GM21390 (cell line): ENCODE results near the gene RASAL2.
"Not testable (repeated sequence)": the region's sequence is repeated elsewhere in the genome, so short reads cannot be mapped to it uniquely, and the experiment has no call there.

Experiments
- ATAC-seq: cut with Tn5 transposase; IDR thresholded peaks from one replicate; pipeline ENCODE4 v1.9.1; 2021; ENCODE audit not compliant: unreplicated experiment

RASAL2 gene

GRCh38 chr1:178220094-178220493 lies 126.2 kb downstream of the RASAL2 start:
- no peak for ATAC-seq

- no peak for ATAC-seq
These were observed 129.4 kb downstream of the RASAL2 start for GRCh38 chr1:178223289-178223688.

- ATAC-seq, result no peak
These were observed 130.5 kb downstream of the RASAL2 start for GRCh38 chr1:178224358-178224757.

- ATAC-seq, result no peak
These were observed 137.0 kb downstream of the RASAL2 start for GRCh38 chr1:178230881-178231409.

GRCh38 chr1:178232108-178232507 lies 138.2 kb downstream of the RASAL2 start:
- no peak for ATAC-seq

- no peak for ATAC-seq
These were observed 139.0 kb downstream of the RASAL2 start for GRCh38 chr1:178232949-178233348.

GRCh38 chr1:178237121-178237520 lies 143.2 kb downstream of the RASAL2 start:
- no peak for ATAC-seq

- ATAC-seq, result no peak
These were observed 145.0 kb downstream of the RASAL2 start for GRCh38 chr1:178238722-178239510.

GRCh38 chr1:178241057-178241456 lies 147.2 kb downstream of the RASAL2 start:
- ATAC-seq, result no peak

GRCh38 chr1:178241837-178242236 lies 147.9 kb downstream of the RASAL2 start:
- no peak for ATAC-seq

GRCh38 chr1:178243119-178243518 lies 149.2 kb downstream of the RASAL2 start:
- no peak for ATAC-seq

- no peak for ATAC-seq
These were observed 150.0 kb downstream of the RASAL2 start for GRCh38 chr1:178243890-178244289.

- ATAC-seq, result not testable (repeated sequence)
These were observed 154.4 kb downstream of the RASAL2 start for GRCh38 chr1:178248284-178248683.

GRCh38 chr1:178253581-178253980 lies 159.7 kb downstream of the RASAL2 start:
- not testable (repeated sequence) for ATAC-seq

- ATAC-seq, result no peak
These were observed 160.5 kb downstream of the RASAL2 start for GRCh38 chr1:178254433-178254832.

GRCh38 chr1:178258536-178258935 lies 164.6 kb downstream of the RASAL2 start:
- no peak for ATAC-seq

GRCh38 chr1:178262120-178262500 lies 168.2 kb downstream of the RASAL2 start:
- no peak for ATAC-seq

- no peak for ATAC-seq
These were observed 169.4 kb downstream of the RASAL2 start for GRCh38 chr1:178263341-178263740.

GRCh38 chr1:178266113-178266512 lies 172.2 kb downstream of the RASAL2 start:
- no peak for ATAC-seq

GRCh38 chr1:178266619-178267066 lies 172.7 kb downstream of the RASAL2 start:
- no peak for ATAC-seq

GRCh38 chr1:178267646-178268094 lies 173.8 kb downstream of the RASAL2 start:
- ATAC-seq, result no peak

GRCh38 chr1:178271471-178271870 lies 177.6 kb downstream of the RASAL2 start:
- no peak for ATAC-seq
